H1 (cell line): ENCODE data around the gene AOPEP. TPM values are rescaled to one million over a fixed set of nuclear protein-coding genes. Genes with fewer than 3 reads are reported as not detected.

Source experiments
- CTCF ChIA-PET: fragments of 300-600 bp; sonication (Branson Sonifier 250); formaldehyde crosslinking; loops from one replicate; lab custom pipeline; 2021; ENCODE audit not compliant: partially characterized antibody; lab: Charles Lee
- POLR2A ChIA-PET: fragments of 300-600 bp; sonication (Branson Sonifier 250); formaldehyde crosslinking; loops from one replicate; lab custom pipeline; 2021; ENCODE audit warnings: inconsistent platforms; ENCODE audit not compliant: partially characterized antibody; lab: Charles Lee
- DNase-seq, 2 experiments: peaks; one replicate each; pipeline versions ENCODE4 v3.0.0 to v3.0.0-alpha.2; 2010 to 2022; ENCODE audit warnings: low spot score in 2 of 2, low read depth in 1 of 2, mixed read lengths in 1 of 2
- FAIRE-seq: peaks from 2 replicates; lab custom pipeline; 2011; peaks lifted over from hg19 to GRCh38; lab: Jason Lieb, UNC
- H2AFZ ChIP-seq: 2 replicates; pipeline ENCODE4 v1.8.1; 2012; ENCODE audit warnings: low read length, inconsistent platforms
- H2AK5ac ChIP-seq: 2 replicates; pipeline ENCODE4 v1.6.1; 2013; ENCODE audit warnings: low read depth, low read length
- H2BK120ac ChIP-seq: replicated peaks from 2 replicates; pipeline ENCODE3; 2013; ENCODE audit warnings: low read depth, low read length, inconsistent platforms
- H2BK12ac ChIP-seq: 2 replicates; pipeline ENCODE4 v1.6.1; 2013; ENCODE audit warnings: low read depth, low read length
- H2BK15ac ChIP-seq: 2 replicates; pipeline ENCODE4 v1.6.1; 2013; ENCODE audit warnings: low read length
- H2BK20ac ChIP-seq: 2 replicates; pipeline ENCODE4 v1.6.1; 2013; ENCODE audit warnings: low read length
- H2BK5ac ChIP-seq: 2 replicates; pipeline ENCODE4 v1.6.1; 2013; ENCODE audit warnings: low read depth, low read length
- H3K14ac ChIP-seq: 2 replicates; pipeline ENCODE4 v1.6.1; 2013; ENCODE audit warnings: inconsistent platforms; ENCODE audit not compliant: insufficient read length
- H3K18ac ChIP-seq: 2 replicates; pipeline ENCODE4 v1.6.1; 2013; ENCODE audit warnings: low read length; ENCODE audit errors: extremely low read depth
- H3K23ac ChIP-seq: 2 replicates; pipeline ENCODE4 v1.6.1; 2013; ENCODE audit warnings: inconsistent platforms; ENCODE audit not compliant: insufficient read length
- H3K23me2 ChIP-seq: 2 replicates; pipeline ENCODE4 v1.6.1; 2013; ENCODE audit warnings: low read depth, low read length
- H3K27ac ChIP-seq: 2 replicates; pipeline ENCODE4 v1.6.1; 2011; ENCODE audit warnings: low read depth, low read length, inconsistent platforms
- H3K27me3 ChIP-seq, 4 experiments: replicated peaks in 1 of 4; 1 replicate in 1 of 4; 2 replicates in 3 of 4; pipeline versions ENCODE4 v1.6.1 to v1.8.1; 2011 to 2013; ENCODE audit warnings: low read length in 3 of 4, mild to moderate bottlenecking in 3 of 4, inconsistent platforms in 2 of 4, mixed read lengths in 2 of 4, moderate library complexity in 1 of 4; ENCODE audit not compliant: control insufficient read depth in 3 of 4, insufficient read depth in 3 of 4; ENCODE audit errors: extremely low read depth in 1 of 4
- H3K36me3 ChIP-seq, 4 experiments: 2 replicates each; pipeline versions ENCODE4 v1.6.1 to v1.8.1; 2011 to 2013; ENCODE audit warnings: mild to moderate bottlenecking in 4 of 4, low read length in 3 of 4, moderate library complexity in 2 of 4, control low read depth in 1 of 4, inconsistent platforms in 1 of 4; ENCODE audit not compliant: insufficient read depth in 4 of 4, control insufficient read depth in 2 of 4
- H3K4ac ChIP-seq: replicated peaks from 2 replicates; pipeline ENCODE3; 2013; ENCODE audit warnings: low read length, low read depth, mixed read lengths, inconsistent platforms; ENCODE audit not compliant: insufficient read length
- H3K4me1 ChIP-seq, 4 experiments: replicated peaks in 1 of 4; 1 replicate in 1 of 4; 2 replicates in 3 of 4; pipeline versions ENCODE4 v1.6.1 to v1.8.1; 2011 to 2013; ENCODE audit warnings: low read length in 3 of 4, inconsistent platforms in 2 of 4, mixed read lengths in 1 of 4; ENCODE audit not compliant: insufficient read depth in 4 of 4, control insufficient read depth in 3 of 4
- H3K4me2 ChIP-seq, 2 experiments: 2 replicates each; pipeline versions ENCODE4 v1.6.1 to v1.8.1; 2011 to 2013; ENCODE audit warnings: low read depth in 2 of 2, low read length in 2 of 2, control low read depth in 1 of 2, inconsistent platforms in 1 of 2, mild to moderate bottlenecking in 1 of 2; ENCODE audit not compliant: insufficient read depth in 1 of 2
- H3K4me3 ChIP-seq, 4 experiments: fragments of 200-600, 300-600 bp in 1 of 4; sonication (generic), shearing (Covaris generic), sonication (Bioruptor Twin) in 1 of 4; 2 replicates each; pipeline versions ENCODE4 v1.5.1 to v1.8.1; 2011 to 2016; ENCODE audit warnings: low read length in 4 of 4, low read depth in 3 of 4, control low read depth in 2 of 4, inconsistent platforms in 2 of 4, mild to moderate bottlenecking in 2 of 4, mixed read lengths in 1 of 4, moderate library complexity in 1 of 4; ENCODE audit not compliant: insufficient read depth in 2 of 4; ENCODE audit errors: extremely low read depth in 1 of 4
- H3K56ac ChIP-seq: replicated peaks from 2 replicates; pipeline ENCODE3; 2013; ENCODE audit warnings: low read depth, mild to moderate bottlenecking, mixed read lengths, low read length, inconsistent platforms; ENCODE audit not compliant: insufficient read length
- H3K79me1 ChIP-seq: 2 replicates; pipeline ENCODE4 v1.6.1; 2013; ENCODE audit warnings: low read depth, low read length, control low read depth
- H3K79me2 ChIP-seq, 2 experiments: 2 replicates each; pipeline versions ENCODE4 v1.6.1 to v1.8.1; 2012 to 2013; ENCODE audit warnings: low read length in 2 of 2, mild to moderate bottlenecking in 2 of 2, inconsistent platforms in 1 of 2; ENCODE audit not compliant: insufficient read depth in 2 of 2, control insufficient read depth in 1 of 2
- H3K9ac ChIP-seq, 4 experiments: replicated peaks in 1 of 4; 1 replicate in 1 of 4; 2 replicates in 3 of 4; pipeline versions ENCODE4 v1.6.1 to v1.8.1; 2011 to 2013; ENCODE audit warnings: low read depth in 3 of 4, low read length in 3 of 4, control low read depth in 2 of 4, mild to moderate bottlenecking in 2 of 4, moderate library complexity in 2 of 4, inconsistent platforms in 1 of 4; ENCODE audit errors: extremely low read depth in 1 of 4
- H3K9me3 ChIP-seq, 2 experiments: 2 replicates each; pipeline versions ENCODE4 v1.6.1 to v1.8.1; 2012 to 2013; ENCODE audit warnings: mild to moderate bottlenecking in 2 of 2, moderate library complexity in 2 of 2, control low read depth in 1 of 2, inconsistent platforms in 1 of 2, low read depth in 1 of 2, low read length in 1 of 2, mixed read lengths in 1 of 2; ENCODE audit not compliant: insufficient read depth in 2 of 2
- H4K20me1 ChIP-seq, 2 experiments: replicated peaks in 1 of 2; 2 replicates each; pipeline versions ENCODE3 to v1.8.1; 2011 to 2013; ENCODE audit warnings: inconsistent platforms in 2 of 2, low read length in 2 of 2, mild to moderate bottlenecking in 1 of 2; ENCODE audit not compliant: insufficient read depth in 2 of 2, control insufficient read depth in 1 of 2
- H4K5ac ChIP-seq: 2 replicates; pipeline ENCODE4 v1.6.1; 2013; ENCODE audit warnings: low read length, low read depth, mixed read lengths, inconsistent platforms; ENCODE audit not compliant: insufficient read length
- H4K8ac ChIP-seq: 2 replicates; pipeline ENCODE4 v1.8.0; 2013; ENCODE audit warnings: mild to moderate bottlenecking, moderate library complexity, low read length, inconsistent platforms; ENCODE audit not compliant: insufficient read depth; ENCODE audit errors: extremely low read depth
- H4K91ac ChIP-seq: replicated peaks from 2 replicates; pipeline ENCODE3; 2013; ENCODE audit warnings: low read length, mixed read lengths, inconsistent platforms; ENCODE audit not compliant: insufficient read length
- ATF2 ChIP-seq: IDR thresholded peaks from 2 replicates; pipeline ENCODE4 v1.6.1; 2012; ENCODE audit warnings: low read length, inconsistent platforms
- CHD1 ChIP-seq: IDR thresholded peaks from 2 replicates; pipeline ENCODE4 v1.6.1; 2012; ENCODE audit warnings: low read depth, low read length, improper control_type of control experiment
- EP300 ChIP-seq, 2 experiments: IDR thresholded peaks; 1 replicate in 1 of 2; 2 replicates in 1 of 2; pipeline ENCODE4 v1.6.1; 2011 to 2012; ENCODE audit warnings: low read depth in 2 of 2, low read length in 2 of 2, mild to moderate bottlenecking in 2 of 2, borderline replicate concordance in 1 of 2, inconsistent platforms in 1 of 2, moderate library complexity in 1 of 2
- HDAC6 ChIP-seq: IDR thresholded peaks from one replicate; pipeline ENCODE4 v1.7.1; 2012; ENCODE audit warnings: low read depth, mild to moderate bottlenecking, inconsistent platforms, low read length, moderate library complexity
- JUND ChIP-seq: IDR thresholded peaks from 2 replicates; pipeline ENCODE4 v1.6.1; 2011; ENCODE audit warnings: mild to moderate bottlenecking, improper control_type of control experiment, low read length
- KDM1A ChIP-seq: fragments of 200-600, 300-600 bp; sonication (generic); IDR thresholded peaks from 2 replicates; pipeline ENCODE4 v1.7.1; 2016; ENCODE audit warnings: mild to moderate bottlenecking, low read length, borderline replicate concordance
- NRF1 ChIP-seq: IDR thresholded peaks from 2 replicates; pipeline ENCODE4 v1.6.1; 2011; ENCODE audit warnings: mild to moderate bottlenecking, low read depth, low read length, improper control_type of control experiment
- POLR2A ChIP-seq, 2 experiments: IDR thresholded peaks; 1 replicate in 1 of 2; 2 replicates in 1 of 2; pipeline ENCODE4 v1.6.1; 2011; ENCODE audit warnings: low read depth in 2 of 2, low read length in 2 of 2, mild to moderate bottlenecking in 2 of 2; ENCODE audit errors: control extremely low read depth in 1 of 2
- SP4 ChIP-seq: IDR thresholded peaks from 2 replicates; pipeline ENCODE4 v1.6.1; 2012; ENCODE audit warnings: low read length, inconsistent platforms
- YY1 ChIP-seq: IDR thresholded peaks from 2 replicates; pipeline ENCODE4 v1.6.1; 2011; ENCODE audit warnings: low read depth, mild to moderate bottlenecking, low read length
- WGBS, 2 experiments: shearing (Covaris generic) in 1 of 2; methylation state at CpG; one replicate each; pipeline versions ENCODE4 v1.1.6 to v1.1.7; 2013 to 2015; ENCODE audit warnings: low lambda C conversion rate in 2 of 2, mixed read lengths in 2 of 2, inconsistent platforms in 1 of 2, low coverage in 1 of 2, missing lambda C conversion rate in 1 of 2; ENCODE audit not compliant: insufficient replicate concordance in 2 of 2, insufficient coverage in 1 of 2, insufficient read length in 1 of 2; ENCODE audit errors: extremely low coverage in 1 of 2, missing lambda C conversion rate in 1 of 2; 5-methylcytosine and 5-hydroxymethylcytosine counted together
- polyA plus RNA-seq, 7 experiments: library from polyadenylated mRNA; depleted of rRNA in 3 of 7; stranded (reverse) in 5 of 7; unstranded in 2 of 7; fragments of >200 nt in 5 of 7; fragments of 200-250 nt in 2 of 7; gene quantifications; 1 replicate in 5 of 7; 2 replicates in 1 of 7; 4 replicates in 1 of 7; pipeline versions ENCODE4 v1.2.1 to v1.2.3, GENCODE V29; 2011 to 2013; ENCODE audit warnings: missing spikeins in 2 of 7, mixed read lengths in 2 of 7
- total RNA-seq: library from RNA; stranded (reverse); fragmentation: NEBNext Ultra II Directional; extraction: Animal tissue kit (Norgen Biotek cat#: 25700); gene quantifications from 2 replicates; pipeline ENCODE4 v1.2.1, GENCODE V29; 2021
- TF ChIP-seq, protein P1 (sequence below): IDR thresholded peaks from 2 replicates; pipeline ENCODE4 v1.6.1; 2012; ENCODE audit warnings: inconsistent platforms

Gene AOPEP
- total and polyA plus RNA-seq, 2 of the 8 experiments (the other 6 are each of a cell fraction or from before 2014, with no cell fraction given), result 6.1 to 14.3 TPM

DNA sequence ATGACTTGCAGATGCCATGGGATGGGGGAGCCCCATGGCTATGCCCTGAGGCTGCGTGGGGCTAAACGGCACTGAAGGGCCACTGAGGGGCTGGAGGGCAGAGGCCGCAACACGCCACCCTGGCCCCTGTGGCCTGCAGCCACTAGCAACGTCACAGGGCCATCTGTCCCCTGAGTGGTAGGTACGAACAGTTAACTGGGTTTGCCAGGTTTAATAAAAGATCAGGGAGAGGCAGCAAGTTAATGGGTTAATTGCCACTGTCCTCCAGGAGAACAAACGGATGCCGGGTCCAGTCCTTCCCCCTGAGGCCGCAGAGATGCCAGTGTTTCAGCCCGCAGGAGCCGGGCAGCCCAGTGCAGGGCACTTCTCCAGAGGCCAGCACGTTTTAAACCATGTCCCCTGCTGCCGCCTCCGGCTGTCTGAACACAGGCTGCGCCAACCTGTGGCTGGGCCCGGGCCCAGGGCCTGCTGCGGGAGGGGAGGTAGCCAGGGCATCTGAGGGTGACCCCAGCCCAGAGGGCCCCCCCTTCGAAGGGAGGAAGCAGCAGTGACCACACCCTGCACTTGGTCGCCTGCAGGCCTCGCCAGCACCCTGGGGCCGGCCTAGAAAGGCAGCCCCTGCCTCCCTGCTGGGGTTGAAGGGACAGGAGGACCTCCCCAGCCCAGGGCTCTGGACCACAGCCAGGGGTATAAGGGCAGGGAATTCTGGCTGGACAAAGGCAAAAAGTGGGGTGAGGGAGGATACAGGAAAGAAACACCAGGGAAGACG lies 363.7 kb downstream of the AOPEP start:
- no peak for DNase-seq
- ChIA-PET CTCF (interaction anchor here (0.9 to 13.8 kb wide), 7 partner anchors 11 to 410 kb away, joined by 3 to 209 read pairs (median 6); no protein-coding TSS in a partner anchor), POLR2A (no interaction called here)
- Histone ChIP-seq H3K23me2 (no peaks in the 10 kb centered on the region), H3K4me3 (no peak overlapping the region), H3K4me2 (no peak overlapping the region), H3K9ac (no peak overlapping the region), H2AFZ (no peak overlapping the region), H4K5ac (no peak overlapping the region), H3K79me2 (no peaks in the 10 kb centered on the region), H2BK20ac (no peak overlapping the region), H4K8ac (no peak overlapping the region), H2BK5ac (no peak overlapping the region), H3K4me1 (peaks cover 0 to 12% (median 7%) of the 10 kb centered on the region in 4 experiments), H4K91ac (no peak overlapping the region), H3K36me3 (peaks cover 0 to 2% (median 0%) of the 10 kb centered on the region in 4 experiments; a peak in 1 of 8 replicates), H3K9me3 (no peaks in the 10 kb centered on the region), H3K56ac (no peak overlapping the region), H3K27ac (no peak overlapping the region), H3K27me3 (no peaks in the 10 kb centered on the region), H3K23ac (no peak overlapping the region), H4K20me1 (peaks cover 1 to 2% of the 10 kb centered on the region in 2 experiments), H2BK120ac (no peak overlapping the region), H2AK5ac (0 out of 2 replicates have a peak overlapping the region, but pooled peaks have one; percentile 2), H3K79me1 (no peaks in the 10 kb centered on the region), H2BK15ac (no peak overlapping the region), H2BK12ac (no peak overlapping the region), H3K4ac (no peak overlapping the region), H3K18ac (no peak overlapping the region), H3K14ac (no peak overlapping the region)
- 86% methylated on average over 20 of the region's 22 CpGs; no CpG with 5 or more reads in 1 of the 2 experiments for WGBS, 2 experiments
- no peak for FAIRE-seq
- no peak for TF ChIP-seq JUND
- TF ChIP-seq CHD1, result no peak
- no peak for TF ChIP-seq NRF1
- TF ChIP-seq YY1, result no peak
- TF ChIP-seq ATF2, result no peak
- no peak for TF ChIP-seq EP300 (IDR thresholded peaks at IDR 0.05; ENCODE audit: borderline replicate concordance in 1 of 2, low read depth in 2 of 2, low read length in 2 of 2)
- no peak for TF ChIP-seq SP4
- TF ChIP-seq KDM1A, result no peak
- no peak for TF ChIP-seq POLR2A (IDR thresholded peaks at IDR 0.05; ENCODE audit: control extremely low read depth in 1 of 2, low read depth in 2 of 2, low read length in 2 of 2)
- TF ChIP-seq HDAC6, result no peak
- TF ChIP-seq, protein P1, sequence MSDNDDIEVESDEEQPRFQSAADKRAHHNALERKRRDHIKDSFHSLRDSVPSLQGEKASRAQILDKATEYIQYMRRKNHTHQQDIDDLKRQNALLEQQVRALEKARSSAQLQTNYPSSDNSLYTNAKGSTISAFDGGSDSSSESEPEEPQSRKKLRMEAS, result no peak
